HL-60 (cell line): Measurements from ENCODE around the gene TMPRSS4.

Source experiments
- CTCF ChIP-seq: IDR thresholded peaks from one replicate; pipeline ENCODE4 v1.5.1; 2011; ENCODE audit warnings: low read length, control low read depth, inconsistent platforms; ENCODE audit not compliant: insufficient read depth
- SPI1 ChIP-seq: IDR thresholded peaks from 2 replicates; pipeline ENCODE4 v1.6.1; 2012; ENCODE audit warnings: low read depth, mild to moderate bottlenecking, borderline replicate concordance

- TF ChIP-seq SPI1 (no peak), CTCF (no peak)
Measured at GRCh38 chr11:118111019-118111743, 34.3 kb downstream of the TMPRSS4 start.
